ENCODE data around the gene STXBP6. TPM values are rescaled to one million over a fixed set of nuclear protein-coding genes. Genes with fewer than 3 reads are reported as not detected.

Gene STXBP6
- total RNA-seq, 1 donor from 2014 or later = 6.8 TPM

DNA sequence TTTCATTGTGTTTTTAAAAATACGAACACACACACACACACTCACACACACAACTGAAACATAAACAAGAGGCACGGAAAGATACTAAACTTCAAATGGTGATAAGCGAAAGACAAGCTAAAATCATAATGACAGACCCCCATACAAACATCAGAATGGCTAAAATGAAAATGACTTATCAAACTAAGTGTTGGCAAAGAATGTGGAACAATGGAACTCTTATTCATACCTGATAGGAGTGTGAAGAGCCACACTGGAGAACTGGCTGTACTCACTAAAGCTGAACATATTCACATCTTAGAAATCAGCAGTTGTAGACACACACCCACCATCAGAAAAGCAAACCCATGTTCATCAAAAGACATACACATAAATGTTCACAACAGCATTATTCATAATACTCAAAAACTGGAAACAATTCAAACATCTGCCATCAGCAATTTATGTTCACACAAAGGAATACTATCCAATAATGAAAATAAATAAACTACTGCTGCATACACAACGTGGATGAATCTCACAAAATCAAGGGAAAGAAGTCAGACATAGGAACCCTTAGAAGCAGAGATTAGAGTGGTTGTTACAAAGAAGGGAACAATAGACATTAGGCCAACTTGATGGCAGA lies 11.8 kb downstream of the STXBP6 start:
- TF ChIP-seq CTCF (conservative IDR thresholded peaks at IDR 0.05) = no peak
- Mint-ChIP-seq H3K27ac (ENCODE audit: unreplicated experiment) (no peak overlapping the region), H3K36me3 (ENCODE audit: low read depth) (peaks cover 2% of the 10 kb centered on the region), H3K9me3 (peaks cover 7% of the 10 kb centered on the region), H3K4me3 (no peak overlapping the region), H3K27me3 (ENCODE audit: low read depth) (no peaks in the 10 kb centered on the region), H3K4me1 (peaks cover 13% of the 10 kb centered on the region)
- DNase-seq (ENCODE audit: low read depth, low spot score) = no peak

DNA sequence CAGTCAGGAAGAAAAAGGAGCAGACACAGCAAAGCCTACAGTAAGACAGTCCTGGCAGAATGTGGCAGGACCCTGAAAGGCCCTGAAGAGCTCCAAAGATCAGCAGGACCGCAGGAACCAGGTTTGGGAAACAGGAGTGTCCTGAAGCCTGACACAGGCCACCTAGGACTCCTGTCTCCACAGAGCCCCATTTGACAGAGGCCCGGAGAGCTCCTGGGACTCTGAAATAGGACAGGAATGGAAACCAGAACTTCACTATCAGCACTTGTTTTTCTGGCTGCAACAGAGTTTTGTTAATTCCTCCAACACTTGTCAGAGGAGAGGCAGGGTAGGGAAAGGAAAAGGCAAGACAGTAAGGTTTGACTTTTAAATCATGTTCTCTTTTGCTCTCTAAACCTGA lies 12.9 kb downstream of the STXBP6 start:
- H3K9me3 Mint-ChIP-seq = peaks cover 7% of the 10 kb centered on the region
- H3K4me3 Mint-ChIP-seq = no peak overlapping the region
- no peaks in the 10 kb centered on the region for H3K27me3 Mint-ChIP-seq (ENCODE audit: low read depth)
- H3K27ac Mint-ChIP-seq (ENCODE audit: unreplicated experiment) = no peak overlapping the region
- peaks cover 13% of the 10 kb centered on the region for H3K4me1 Mint-ChIP-seq
- TF ChIP-seq CTCF (conservative IDR thresholded peaks at IDR 0.05) = no peak
- H3K36me3 Mint-ChIP-seq (ENCODE audit: low read depth) = peaks cover 2% of the 10 kb centered on the region
- no peak for DNase-seq (ENCODE audit: low read depth, low spot score)

GRCh38 chr14:25034803-25035681 lies 14.9 kb downstream of the STXBP6 start:
- Mint-ChIP-seq H3K9me3 (peaks cover 7% of the 10 kb centered on the region), H3K27me3 (ENCODE audit: low read depth) (no peaks in the 10 kb centered on the region), H3K4me3 (no peak overlapping the region), H3K27ac (ENCODE audit: unreplicated experiment) (no peak overlapping the region), H3K4me1 (peaks cover 13% of the 10 kb centered on the region), H3K36me3 (ENCODE audit: low read depth) (peaks cover 2% of the 10 kb centered on the region)
- no peak for TF ChIP-seq CTCF (conservative IDR thresholded peaks at IDR 0.05)
- no peak for DNase-seq (ENCODE audit: low read depth, low spot score)

GRCh38 chr14:25033358-25033757 lies 16.6 kb downstream of the STXBP6 start:
- Mint-ChIP-seq H3K27me3 (ENCODE audit: low read depth) (no peaks in the 10 kb centered on the region), H3K36me3 (ENCODE audit: low read depth) (peaks cover 2% of the 10 kb centered on the region), H3K9me3 (peaks cover 6% of the 10 kb centered on the region), H3K4me1 (peaks cover 7% of the 10 kb centered on the region), H3K4me3 (no peak overlapping the region), H3K27ac (ENCODE audit: unreplicated experiment) (no peak overlapping the region)
- TF ChIP-seq CTCF (conservative IDR thresholded peaks at IDR 0.05) = no peak
- DNase-seq (ENCODE audit: low read depth, low spot score) = no peak

DNA sequence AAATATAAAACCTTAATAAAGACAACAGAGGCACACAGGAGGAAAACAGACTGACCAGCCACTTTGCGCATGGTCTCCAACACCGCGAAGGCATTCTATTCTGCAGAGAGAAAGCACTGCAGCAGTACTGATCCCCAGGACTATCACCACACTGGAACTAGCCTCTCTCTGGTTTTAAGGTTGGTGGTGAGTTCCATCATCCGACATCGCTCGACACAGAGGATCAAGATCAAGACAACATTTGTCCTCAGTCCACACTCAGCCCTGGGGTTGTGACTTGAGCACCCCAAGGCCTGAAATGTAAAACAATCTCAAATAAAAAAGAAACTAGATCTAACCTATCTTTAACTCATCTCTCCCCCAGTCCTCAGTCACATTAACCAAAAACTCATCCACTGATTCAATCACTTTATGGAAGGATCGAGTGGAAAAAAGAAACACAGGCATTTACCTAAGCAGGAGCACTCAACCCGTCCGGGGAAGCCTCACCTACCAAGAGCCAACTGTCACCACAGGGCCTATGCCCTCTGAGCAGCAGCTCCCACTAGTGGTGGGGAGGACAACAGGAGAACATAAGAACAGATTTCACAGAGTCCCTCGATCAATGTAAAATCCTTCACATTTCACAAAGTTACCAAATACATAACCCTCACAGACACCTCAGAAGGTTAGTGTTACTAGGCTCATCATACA lies 17.7 kb downstream of the STXBP6 start:
- Mint-ChIP-seq H3K36me3 (ENCODE audit: low read depth) (no peaks in the 10 kb centered on the region), H3K27ac (ENCODE audit: unreplicated experiment) (no peak overlapping the region), H3K4me3 (no peak overlapping the region), H3K4me1 (no peaks in the 10 kb centered on the region), H3K9me3 (no peaks in the 10 kb centered on the region), H3K27me3 (ENCODE audit: low read depth) (no peaks in the 10 kb centered on the region)
- peak; percentile 44 for TF ChIP-seq CTCF (conservative IDR thresholded peaks at IDR 0.05)
- DNase-seq (ENCODE audit: low read depth, low spot score) = no peak
